Astrocyte (in vitro differentiated cells and primary cell): ENCODE data around the gene CRYL1. TPM values are rescaled to one million over a fixed set of nuclear protein-coding genes. Genes with fewer than 3 reads are reported as not detected.
"Not testable (repeated sequence)": the region's sequence is repeated elsewhere in the genome, so short reads cannot be mapped to it uniquely, and the experiment has no call there.

Experiments used
- DNase-seq: peaks from one replicate; pipeline ENCODE4 v3.0.0-alpha.2; 2010; ENCODE audit warnings: low read depth
- FAIRE-seq: peaks from 2 replicates; lab custom pipeline; 2011; peaks lifted over from hg19 to GRCh38; lab: Jason Lieb, UNC
- H2AFZ ChIP-seq: 2 replicates; pipeline ENCODE4 v1.6.0; 2012; ENCODE audit warnings: low read depth, low read length, inconsistent platforms
- H3K27ac ChIP-seq: 2 replicates; pipeline ENCODE4 v1.5.1; 2011; ENCODE audit warnings: low read depth, low read length, inconsistent platforms
- H3K27me3 ChIP-seq: 2 replicates; pipeline ENCODE4 v1.6.0; 2011; ENCODE audit warnings: low read length, inconsistent platforms; ENCODE audit not compliant: insufficient read depth
- H3K36me3 ChIP-seq: 2 replicates; pipeline ENCODE4 v1.5.1; 2011; ENCODE audit warnings: low read length, inconsistent platforms; ENCODE audit not compliant: insufficient read depth
- H3K4me1 ChIP-seq: 2 replicates; pipeline ENCODE4 v1.5.1; 2011; ENCODE audit warnings: low read length, inconsistent platforms; ENCODE audit not compliant: insufficient read depth
- H3K4me2 ChIP-seq: 2 replicates; pipeline ENCODE4 v1.6.0; 2012; ENCODE audit warnings: low read length, inconsistent platforms
- H3K4me3 ChIP-seq: 2 replicates; pipeline ENCODE4 v1.5.1; 2011; ENCODE audit warnings: low read depth, mild to moderate bottlenecking, low read length, inconsistent platforms; ENCODE audit not compliant: insufficient read depth
- H3K79me2 ChIP-seq: 2 replicates; pipeline ENCODE4 v1.6.0; 2012; ENCODE audit warnings: mild to moderate bottlenecking, low read length, inconsistent platforms; ENCODE audit not compliant: insufficient read depth
- H3K9ac ChIP-seq: 2 replicates; pipeline ENCODE4 v1.6.0; 2012; ENCODE audit warnings: mild to moderate bottlenecking, low read length, inconsistent platforms
- H3K9me3 ChIP-seq: 2 replicates; pipeline ENCODE4 v1.5.1; 2012; ENCODE audit warnings: low read depth, mild to moderate bottlenecking, low read length, inconsistent platforms; ENCODE audit not compliant: insufficient read depth
- H4K20me1 ChIP-seq: 2 replicates; pipeline ENCODE4 v1.6.0; 2012; ENCODE audit warnings: low read length, inconsistent platforms; ENCODE audit not compliant: insufficient read depth
- H3K27ac Mint-ChIP-seq: one replicate; pipeline ENCODE4 v1.8.0; 2021; ENCODE audit warnings: mild to moderate bottlenecking, mixed read lengths; ENCODE audit not compliant: unreplicated experiment
- H3K27me3 Mint-ChIP-seq: one replicate; pipeline ENCODE4 v1.8.0; 2021; ENCODE audit warnings: low read depth, mixed read lengths; ENCODE audit not compliant: unreplicated experiment
- H3K36me3 Mint-ChIP-seq: one replicate; pipeline ENCODE4 v1.8.0; 2021; ENCODE audit warnings: low read depth, mixed read lengths; ENCODE audit not compliant: unreplicated experiment
- H3K4me1 Mint-ChIP-seq: one replicate; pipeline ENCODE4 v1.8.0; 2021; ENCODE audit warnings: low read depth, mixed read lengths; ENCODE audit not compliant: unreplicated experiment
- H3K4me3 Mint-ChIP-seq: one replicate; pipeline ENCODE4 v1.8.0; 2021; ENCODE audit warnings: mild to moderate bottlenecking, moderate library complexity, mixed read lengths; ENCODE audit not compliant: unreplicated experiment
- H3K9me3 Mint-ChIP-seq: one replicate; pipeline ENCODE4 v1.8.0; 2021; ENCODE audit warnings: mild to moderate bottlenecking, mixed read lengths; ENCODE audit not compliant: unreplicated experiment
- CTCF ChIP-seq: IDR thresholded peaks from 2 replicates; pipeline ENCODE4 v1.5.1; 2011; ENCODE audit warnings: low read depth, mild to moderate bottlenecking, inconsistent platforms, low read length, moderate library complexity; ENCODE audit not compliant: insufficient read depth
- EZH2 ChIP-seq: IDR thresholded peaks from 2 replicates; pipeline ENCODE4 v1.6.1; 2012; ENCODE audit warnings: mild to moderate bottlenecking, low read length, inconsistent platforms; ENCODE audit not compliant: insufficient read depth
- total RNA-seq: library from RNA; stranded (reverse); gene quantifications from 2 replicates; pipeline ENCODE4 v1.2.1, GENCODE V29; 2021

CRYL1 gene
- total RNA-seq, 1 donor from 2014 or later, result 3.7 TPM

DNA sequence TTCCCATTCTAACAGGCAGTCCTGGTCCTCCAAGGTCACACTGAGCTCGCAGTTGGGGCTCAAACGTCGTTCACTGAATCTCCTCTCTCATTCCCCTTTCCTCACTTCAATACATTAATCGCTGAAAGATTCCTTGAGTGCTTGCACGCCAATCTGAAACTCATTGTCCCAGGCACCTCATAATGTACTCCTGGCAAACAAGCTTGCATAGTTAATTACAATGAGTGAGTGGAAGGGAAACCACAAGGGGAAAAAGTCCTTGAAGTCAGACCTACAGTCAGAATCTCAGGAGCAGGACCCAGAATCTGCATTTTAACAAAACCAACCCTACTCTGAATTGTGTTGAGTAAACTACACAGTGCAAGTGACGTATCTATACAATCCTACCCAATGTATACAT lies 86.9 kb downstream of the CRYL1 start:
- peaks cover 6% of the 10 kb centered on the region for H3K4me1 Mint-ChIP-seq
- H2AFZ ChIP-seq, result no peak overlapping the region
- peaks cover 3% of the 10 kb centered on the region for H3K27me3 ChIP-seq
- no peaks in the 10 kb centered on the region for H3K36me3 ChIP-seq
- H3K4me3 Mint-ChIP-seq, result no peak overlapping the region
- H3K9ac ChIP-seq, result no peak overlapping the region
- peaks cover 15% of the 10 kb centered on the region for H3K4me1 ChIP-seq
- H3K4me3 ChIP-seq, result no peak overlapping the region
- DNase-seq (peak; percentile 71), FAIRE-seq (no peak)
- H3K36me3 Mint-ChIP-seq, result no peaks in the 10 kb centered on the region
- no peak overlapping the region for H3K27ac Mint-ChIP-seq
- H3K4me2 ChIP-seq, result no peak overlapping the region
- peaks cover 22% of the 10 kb centered on the region for H3K27me3 Mint-ChIP-seq
- H3K9me3 ChIP-seq, result no peaks in the 10 kb centered on the region
- H3K79me2 ChIP-seq, result no peaks in the 10 kb centered on the region
- no peak overlapping the region for H3K27ac ChIP-seq
- peaks cover 10% of the 10 kb centered on the region for H3K9me3 Mint-ChIP-seq
- TF ChIP-seq CTCF (no peak), EZH2 (no peak)
- no peaks in the 10 kb centered on the region for H4K20me1 ChIP-seq

GRCh38 chr13:20436505-20436904 lies 89.2 kb downstream of the CRYL1 start:
- no peak overlapping the region for H3K27ac ChIP-seq
- H3K4me1 Mint-ChIP-seq, result no peaks in the 10 kb centered on the region
- H3K9me3 ChIP-seq, result no peaks in the 10 kb centered on the region
- no peak overlapping the region for H3K4me3 Mint-ChIP-seq
- peaks cover 3% of the 10 kb centered on the region for H3K27me3 ChIP-seq
- peaks cover 10% of the 10 kb centered on the region for H3K9me3 Mint-ChIP-seq
- TF ChIP-seq EZH2 (no peak), CTCF (no peak)
- H3K27me3 Mint-ChIP-seq, result peaks cover 37% of the 10 kb centered on the region
- no peaks in the 10 kb centered on the region for H3K36me3 ChIP-seq
- FAIRE-seq, result no peak
- DNase-seq, result no peak
- no peak overlapping the region for H2AFZ ChIP-seq
- no peak overlapping the region for H3K9ac ChIP-seq
- H3K36me3 Mint-ChIP-seq, result no peaks in the 10 kb centered on the region
- H3K4me3 ChIP-seq, result no peak overlapping the region
- H3K79me2 ChIP-seq, result no peaks in the 10 kb centered on the region
- no peak overlapping the region for H3K27ac Mint-ChIP-seq
- H3K4me1 ChIP-seq, result peaks cover 5% of the 10 kb centered on the region
- no peaks in the 10 kb centered on the region for H4K20me1 ChIP-seq
- H3K4me2 ChIP-seq, result no peak overlapping the region

- Histone ChIP-seq H3K4me2 (peak overlapping the region; percentile 34), H3K79me2 (no peaks in the 10 kb centered on the region), H3K4me3 (no peak overlapping the region), H3K9ac (no peak overlapping the region), H3K4me1 (no peaks in the 10 kb centered on the region), H3K27ac (no peak overlapping the region), H3K27me3 (peaks cover 3% of the 10 kb centered on the region), H4K20me1 (no peaks in the 10 kb centered on the region), H2AFZ (peak overlapping the region; percentile 30), H3K36me3 (no peaks in the 10 kb centered on the region), H3K9me3 (no peaks in the 10 kb centered on the region)
- TF ChIP-seq EZH2 (no peak), CTCF (no peak)
- peaks cover 37% of the 10 kb centered on the region for H3K27me3 Mint-ChIP-seq
- no peak for FAIRE-seq
- no peak overlapping the region for H3K4me3 Mint-ChIP-seq
- no peaks in the 10 kb centered on the region for H3K4me1 Mint-ChIP-seq
- no peak for DNase-seq
- no peak overlapping the region for H3K27ac Mint-ChIP-seq
- peaks cover 10% of the 10 kb centered on the region for H3K9me3 Mint-ChIP-seq
- H3K36me3 Mint-ChIP-seq, result no peaks in the 10 kb centered on the region
Observed at GRCh38 chr13:20435616-20436368, 89.9 kb downstream of the CRYL1 start.

GRCh38 chr13:20434210-20434609 lies 91.4 kb downstream of the CRYL1 start:
- H3K79me2 ChIP-seq, H4K20me1 ChIP-seq, H3K9ac ChIP-seq, H3K4me1 ChIP-seq, H2AFZ ChIP-seq, H3K4me2 ChIP-seq, H3K9me3 ChIP-seq, H3K36me3 Mint-ChIP-seq, H3K27ac Mint-ChIP-seq, H3K36me3 ChIP-seq, H3K9me3 Mint-ChIP-seq, H3K4me3 ChIP-seq, FAIRE-seq, H3K27ac ChIP-seq, DNase-seq, H3K27me3 ChIP-seq: not testable (repeated sequence)
- Mint-ChIP-seq H3K27me3 (peaks cover 37% of the 10 kb centered on the region), H3K4me1 (peaks cover 11% of the 10 kb centered on the region), H3K4me3 (peak overlapping the region; percentile 16)
